SK-N-SH (cell line): Measurements from ENCODE around the gene GPR68. TPM values are rescaled to one million over a fixed set of nuclear protein-coding genes. Genes with fewer than 3 reads are reported as not detected.

Experiments
- CTCF ChIA-PET: fragments of 300-600, 350-600 bp; formaldehyde crosslinking; extraction: SDS; loops from one replicate; lab custom pipeline; 2021; lab: Yijun Ruan, JAX
- POLR2A ChIA-PET: fragments of 350-600 bp; sonication (Branson Sonifier 250); formaldehyde crosslinking; extraction: SDS; loops from one replicate; lab custom pipeline; 2020; ENCODE audit warnings: antibody characterized with exemption, inconsistent platforms; lab: Yijun Ruan, JAX
- DNase-seq: peaks from one replicate; pipeline ENCODE4 v3.0.0; 2012
- H2AFZ ChIP-seq: fragments of 200-600 bp; sonication (generic); 2 replicates; pipeline ENCODE4 v1.8.1; 2016; ENCODE audit warnings: antibody characterized with exemption, mild to moderate bottlenecking, low read depth
- H3F3A ChIP-seq: fragments of 200-600 bp; sonication (generic); replicated peaks from 2 replicates; pipeline ENCODE3; 2016; ENCODE audit warnings: antibody characterized with exemption, mild to moderate bottlenecking; ENCODE audit not compliant: insufficient read depth
- H3K27ac ChIP-seq, 2 experiments: fragments of 200-500 bp in 1 of 2; fragments of 200-600 bp in 1 of 2; sonication (Bioruptor generic) in 1 of 2; sonication (generic), shearing (Covaris generic) in 1 of 2; 2 replicates each; pipeline versions ENCODE4 v1.5.1 to v1.6.1; 2014 to 2016; ENCODE audit warnings: low read depth in 2 of 2, inconsistent platforms in 1 of 2, low read length in 1 of 2, mild to moderate bottlenecking in 1 of 2, mixed read lengths in 1 of 2
- H3K27me3 ChIP-seq: fragments of 200-600 bp; sonication (generic), shearing (Covaris generic); 2 replicates; pipeline ENCODE4 v1.6.1; 2016; ENCODE audit warnings: mixed run types; ENCODE audit not compliant: insufficient read depth
- H3K36me3 ChIP-seq, 2 experiments: fragments of 200-500 bp in 1 of 2; fragments of 200-600 bp in 1 of 2; sonication (Bioruptor generic) in 1 of 2; sonication (generic) in 1 of 2; replicated peaks in 1 of 2; 2 replicates each; pipeline versions ENCODE3 to v1.5.1; 2014 to 2016; ENCODE audit warnings: low read length in 1 of 2, mild to moderate bottlenecking in 1 of 2; ENCODE audit not compliant: insufficient read depth in 2 of 2, control insufficient read depth in 1 of 2
- H3K4me1 ChIP-seq, 2 experiments: fragments of 200-500 bp in 1 of 2; fragments of 200-600 bp in 1 of 2; sonication (Bioruptor generic) in 1 of 2; sonication (generic), shearing (Covaris generic) in 1 of 2; 2 replicates each; pipeline versions ENCODE4 v1.5.1 to v1.6.1; 2014 to 2016; ENCODE audit warnings: low read depth in 1 of 2, low read length in 1 of 2, mixed run types in 1 of 2; ENCODE audit not compliant: insufficient read depth in 2 of 2, control insufficient read depth in 1 of 2
- H3K4me2 ChIP-seq: fragments of 200-600 bp; sonication (generic), shearing (Covaris generic); 2 replicates; pipeline ENCODE4 v1.6.1; 2017; ENCODE audit warnings: mixed run types
- H3K4me3 ChIP-seq, 2 experiments: fragments of 200-500 bp in 1 of 2; fragments of 200-600 bp in 1 of 2; sonication (Bioruptor generic) in 1 of 2; sonication (generic), shearing (Covaris generic) in 1 of 2; 2 replicates each; pipeline versions ENCODE4 v1.5.1 to v1.8.1; 2014 to 2016; ENCODE audit warnings: low read depth in 2 of 2, inconsistent platforms in 1 of 2, low read length in 1 of 2, mild to moderate bottlenecking in 1 of 2, mixed read lengths in 1 of 2, moderate library complexity in 1 of 2
- H3K79me2 ChIP-seq: fragments of 200-600 bp; sonication (generic); 2 replicates; pipeline ENCODE4 v1.8.1; 2017; ENCODE audit warnings: mild to moderate bottlenecking; ENCODE audit not compliant: insufficient read depth
- H3K9ac ChIP-seq: fragments of 200-600 bp; sonication (generic); 2 replicates; pipeline ENCODE4 v1.6.1; 2017; ENCODE audit warnings: mixed run types
- H3K9me2 ChIP-seq: fragments of 200-600 bp; sonication (generic); 2 replicates; pipeline ENCODE4 v1.6.1; 2017; ENCODE audit warnings: mixed run types
- H3K9me3 ChIP-seq: fragments of 200-600 bp; sonication (generic); 2 replicates; pipeline ENCODE4 v1.6.1; 2017; ENCODE audit warnings: mixed run types, mild to moderate bottlenecking, moderate library complexity
- H4K20me1 ChIP-seq: fragments of 200-600 bp; sonication (generic); 2 replicates; pipeline ENCODE4 v1.6.1; 2017; ENCODE audit warnings: mild to moderate bottlenecking, mixed run types; ENCODE audit not compliant: insufficient read depth
- CHD2 ChIP-seq: fragments of 150-350 bp; IDR thresholded peaks from 2 replicates; pipeline ENCODE4 v1.6.1; 2018; ENCODE audit warnings: low read length; ENCODE audit not compliant: partially characterized antibody
- CTCF ChIP-seq: fragments of 200-600 bp; sonication (generic); IDR thresholded peaks from 2 replicates; pipeline ENCODE4 v1.6.1; 2017; ENCODE audit warnings: antibody characterized with exemption, mild to moderate bottlenecking, moderate library complexity
- EZH2phosphoT487 ChIP-seq: fragments of 200-600 bp; sonication (generic); IDR thresholded peaks from 2 replicates; pipeline ENCODE4 v1.6.1; 2017; ENCODE audit warnings: low read depth, mixed run types, mild to moderate bottlenecking, antibody characterized with exemption, moderate library complexity, borderline replicate concordance
- FOSL2 ChIP-seq: IDR thresholded peaks from 2 replicates; pipeline ENCODE4 v1.4.0; 2012; ENCODE audit warnings: low read depth, mild to moderate bottlenecking, moderate library complexity, borderline replicate concordance
- GABPA ChIP-seq: IDR thresholded peaks from 2 replicates; pipeline ENCODE4 v1.4.0; 2012; ENCODE audit warnings: low read depth, mild to moderate bottlenecking
- IRF3 ChIP-seq: fragments of 150-350 bp; IDR thresholded peaks from 2 replicates; pipeline ENCODE4 v1.6.1; 2016; ENCODE audit warnings: mild to moderate bottlenecking, low read depth, low read length
- JUND ChIP-seq: IDR thresholded peaks from 2 replicates; pipeline ENCODE4 v1.4.0; 2012
- MAX ChIP-seq: IDR thresholded peaks from 2 replicates; pipeline ENCODE4 v1.4.0; 2012; ENCODE audit warnings: low read depth
- PBX3 ChIP-seq: IDR thresholded peaks from 2 replicates; pipeline ENCODE4; 2012
- POLR2AphosphoS5 ChIP-seq: IDR thresholded peaks from 2 replicates; pipeline ENCODE4 v1.6.1; 2012; ENCODE audit warnings: low read depth, low read length
- RAD21 ChIP-seq: IDR thresholded peaks from 2 replicates; pipeline ENCODE4 v1.6.1; 2012; ENCODE audit warnings: mild to moderate bottlenecking, low read length
- RCOR1 ChIP-seq: fragments of 150-350 bp; IDR thresholded peaks from 2 replicates; pipeline ENCODE4 v1.6.1; 2017; ENCODE audit warnings: antibody characterized with exemption, low read length
- RFX5 ChIP-seq: IDR thresholded peaks from 2 replicates; pipeline ENCODE4 v1.6.1; 2012; ENCODE audit warnings: mild to moderate bottlenecking, improper control_type of control experiment, low read length
- TCF12 ChIP-seq: IDR thresholded peaks from 2 replicates; pipeline ENCODE4 v1.4.0; 2012
- TEAD4 ChIP-seq: IDR thresholded peaks from 2 replicates; pipeline ENCODE4 v1.4.0; 2012; ENCODE audit warnings: mild to moderate bottlenecking, borderline replicate concordance; ENCODE audit not compliant: insufficient read depth
- YY1 ChIP-seq: IDR thresholded peaks from 2 replicates; pipeline ENCODE4 v1.4.0; 2012; ENCODE audit warnings: low read depth, mild to moderate bottlenecking
- WGBS: methylation state at CpG from one replicate; pipeline ENCODE4 v1.1.6; 2017; ENCODE audit warnings: low lambda C conversion rate; 5-methylcytosine and 5-hydroxymethylcytosine counted together
- polyA plus RNA-seq, 3 experiments: library from polyadenylated mRNA; depleted of rRNA; stranded (reverse); fragments of >200 nt; gene quantifications; 2 replicates each; pipeline ENCODE4 v1.2.3, GENCODE V29; 2012

GPR68 gene
- polyA plus RNA-seq, 1 of the 3 experiments (the other 2 are of a cell fraction) = 0.18 TPM

- TF ChIP-seq PBX3 (no peak), TCF12 (no peak), MAX (no peak), FOSL2 (no peak), CTCF (no peak)
- TF ChIP-seq, all 33 proteins: peak for 0
Measured at GRCh38 chr14:91270619-91271018, 26.1 kb upstream of the GPR68 start (continued).

GRCh38 chr14:91270188-91270587 lies 25.7 kb upstream of the GPR68 start:
- Histone ChIP-seq H3K36me3 (no peaks in the 10 kb centered on the region), H3K9me2 (no peaks in the 10 kb centered on the region), H3K4me1 (peaks cover 0 to 10% of the 10 kb centered on the region in 2 experiments; a peak in 1 of 4 replicates)
- TF ChIP-seq GABPA = no peak
- TF ChIP-seq JUND = no peak
- TF ChIP-seq YY1 = no peak
- TF ChIP-seq RCOR1 = no peak
- TF ChIP-seq, all 33 proteins: peak for 0
- DNase-seq = no peak
- Histone ChIP-seq H3K27ac (no peak overlapping the region), H3K4me2 (no peak overlapping the region), H3K9ac (no peak overlapping the region), H4K20me1 (no peaks in the 10 kb centered on the region), H3K4me3 (no peak overlapping the region), H3K79me2 (no peaks in the 10 kb centered on the region), H3F3A (no peaks in the 10 kb centered on the region), H3K27me3 (no peaks in the 10 kb centered on the region), H2AFZ (no peak overlapping the region), H3K9me3 (no peaks in the 10 kb centered on the region)
- ChIA-PET POLR2A (no interaction called here), CTCF (interaction anchor here (0.6 to 2.0 kb wide), 2 partner anchors 13 to 376 kb away, joined by 3 to 7 read pairs; no protein-coding TSS in a partner anchor)
- WGBS = 86% methylated on average over 6 of the region's 6 CpGs

GRCh38 chr14:91269076-91269991 lies 24.8 kb upstream of the GPR68 start:
- 82% methylated on average over 24 of the region's 24 CpGs for WGBS
- Histone ChIP-seq H2AFZ (no peak overlapping the region), H3K27me3 (no peaks in the 10 kb centered on the region), H3K4me1 (peaks cover 0 to 10% of the 10 kb centered on the region in 2 experiments; a peak in 1 of 4 replicates), H3K9ac (no peak overlapping the region), H3K4me2 (no peak overlapping the region), H4K20me1 (no peaks in the 10 kb centered on the region), H3K9me3 (no peaks in the 10 kb centered on the region), H3K36me3 (no peaks in the 10 kb centered on the region), H3F3A (no peaks in the 10 kb centered on the region), H3K4me3 (no peak overlapping the region), H3K9me2 (no peaks in the 10 kb centered on the region), H3K79me2 (no peaks in the 10 kb centered on the region), H3K27ac (no peak overlapping the region; a peak in 1 of 4 replicates)
- no peak for DNase-seq
- POLR2A ChIA-PET = no interaction called here
- CTCF ChIA-PET = interaction anchor here (0.6 to 1.0 kb wide), 3 partner anchors 12 to 376 kb away, joined by 3 read pairs; no protein-coding TSS in a partner anchor
- TF ChIP-seq TCF12 (no peak), CTCF (no peak), IRF3 (no peak), RFX5 (no peak), PBX3 (no peak), RAD21 (no peak), TEAD4 (no peak), POLR2AphosphoS5 (no peak), EZH2phosphoT487 (no peak), CHD2 (no peak)
